Measurements from ENCODE around the gene TBPL1. TPM values are rescaled to one million over a fixed set of nuclear protein-coding genes. Genes with fewer than 3 reads are reported as not detected.

Gene TBPL1
- total and polyA plus RNA-seq, 9 of the 15 experiments (the other 6 are each of a cell fraction or from before 2014, with no cell fraction given), result 78.1 to 152 (median 107) TPM

- TF ChIP-seq ZNF668 (CRISPR knock-in tag; IDR thresholded peaks at IDR 0.05) (no peak), CBFA2T3 (IDR thresholded peaks at IDR 0.05) (peak; percentile 79), STAT6 (CRISPR knock-in tag; IDR thresholded peaks at IDR 0.05) (no peak), POLR2AphosphoS5 (IDR thresholded peaks at IDR 0.05; ENCODE audit: control insufficient read depth, insufficient read depth, low read depth, low read length) (no peak), POLR2AphosphoS2 (IDR thresholded peaks at IDR 0.05; ENCODE audit: low read length) (no peak), ZNF23 (CRISPR knock-in tag; IDR thresholded peaks at IDR 0.05) (no peak), BRF1 (IDR thresholded peaks at IDR 0.05; ENCODE audit: borderline replicate concordance, extremely low read depth, insufficient read length) (no peak), ZNF592 (IDR thresholded peaks at IDR 0.05) (peak; percentile 71; the same call in 1 of the 2 replicates), ZNF561 (CRISPR knock-in tag; conservative IDR thresholded peaks at IDR 0.05) (no peak), DMBX1 (CRISPR knock-in tag; IDR thresholded peaks at IDR 0.05; ENCODE audit: borderline replicate concordance) (peak; percentile 58; the same call in 1 of the 2 replicates), THRAP3 (IDR thresholded peaks at IDR 0.05; ENCODE audit: borderline replicate concordance) (no peak), MCM3 (IDR thresholded peaks at IDR 0.05) (no peak), SRF (CRISPR knock-in tag; IDR thresholded peaks at IDR 0.05) (no peak), CREB5 (CRISPR knock-in tag; IDR thresholded peaks at IDR 0.05) (no peak), EP300 (IDR thresholded peaks at IDR 0.05; ENCODE audit: low read length) (peak; percentile 80), XRCC4 (IDR thresholded peaks at IDR 0.05; ENCODE audit: extremely low read depth, insufficient read depth, insufficient read length) (no peak), VEZF1 (CRISPR knock-in tag; IDR thresholded peaks at IDR 0.05) (no peak), KDM5B (IDR thresholded peaks at IDR 0.05; ENCODE audit: insufficient replicate concordance, low read depth, low read length) (no peak), HNRNPL (IDR thresholded peaks at IDR 0.05; ENCODE audit: low read depth, low read length) (no peak), KLF10 (CRISPR knock-in tag; IDR thresholded peaks at IDR 0.05) (no peak)
Measured at GRCh38 chr6:134034478-134034877, 81.5 kb downstream of the TBPL1 start (continued).

Data from K562 (cell line).